Measurements from ENCODE around the gene OPHN1.

OPHN1 gene, protein sequence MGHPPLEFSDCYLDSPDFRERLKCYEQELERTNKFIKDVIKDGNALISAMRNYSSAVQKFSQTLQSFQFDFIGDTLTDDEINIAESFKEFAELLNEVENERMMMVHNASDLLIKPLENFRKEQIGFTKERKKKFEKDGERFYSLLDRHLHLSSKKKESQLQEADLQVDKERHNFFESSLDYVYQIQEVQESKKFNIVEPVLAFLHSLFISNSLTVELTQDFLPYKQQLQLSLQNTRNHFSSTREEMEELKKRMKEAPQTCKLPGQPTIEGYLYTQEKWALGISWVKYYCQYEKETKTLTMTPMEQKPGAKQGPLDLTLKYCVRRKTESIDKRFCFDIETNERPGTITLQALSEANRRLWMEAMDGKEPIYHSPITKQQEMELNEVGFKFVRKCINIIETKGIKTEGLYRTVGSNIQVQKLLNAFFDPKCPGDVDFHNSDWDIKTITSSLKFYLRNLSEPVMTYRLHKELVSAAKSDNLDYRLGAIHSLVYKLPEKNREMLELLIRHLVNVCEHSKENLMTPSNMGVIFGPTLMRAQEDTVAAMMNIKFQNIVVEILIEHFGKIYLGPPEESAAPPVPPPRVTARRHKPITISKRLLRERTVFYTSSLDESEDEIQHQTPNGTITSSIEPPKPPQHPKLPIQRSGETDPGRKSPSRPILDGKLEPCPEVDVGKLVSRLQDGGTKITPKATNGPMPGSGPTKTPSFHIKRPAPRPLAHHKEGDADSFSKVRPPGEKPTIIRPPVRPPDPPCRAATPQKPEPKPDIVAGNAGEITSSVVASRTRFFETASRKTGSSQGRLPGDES

DNA sequence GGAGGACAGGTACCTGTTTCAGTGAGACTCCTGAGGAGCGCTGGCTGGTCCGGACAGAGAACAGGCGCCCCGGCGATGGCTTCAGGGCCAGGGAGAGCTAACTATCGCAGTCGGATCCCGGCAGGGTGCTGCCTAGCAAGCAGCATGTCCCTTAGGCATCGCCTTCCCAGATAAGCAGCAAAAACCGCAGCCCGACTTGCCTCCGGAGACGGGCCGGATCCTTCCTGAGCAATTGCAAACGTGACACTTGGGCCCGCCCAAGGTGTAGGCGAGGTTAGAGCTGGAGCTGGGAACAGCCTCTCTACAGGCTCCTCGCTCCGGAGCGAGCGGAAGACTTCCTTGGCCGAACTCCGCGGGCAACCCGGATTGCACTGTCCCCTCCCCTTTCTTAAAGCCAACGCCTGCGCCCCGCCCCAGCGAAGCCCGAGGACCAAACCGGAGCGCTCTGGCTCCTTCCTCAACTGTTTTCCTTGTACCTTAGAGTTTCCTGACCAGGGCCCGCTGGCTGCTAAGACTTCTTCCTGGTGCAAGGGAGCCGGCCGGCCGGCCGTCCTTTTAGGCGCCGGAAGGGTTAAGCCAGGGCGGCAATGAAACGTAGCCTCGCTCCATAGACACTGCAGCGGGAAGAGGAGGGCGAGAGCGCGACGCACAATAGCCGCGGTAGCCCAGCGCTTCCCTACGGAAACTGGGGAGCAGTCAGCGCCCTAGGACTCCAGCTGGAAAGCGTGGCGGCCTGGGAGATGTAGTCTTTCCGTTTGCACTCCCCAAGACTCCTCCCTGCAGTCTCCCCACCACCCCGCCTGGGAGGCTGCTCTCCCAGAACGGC, at the start of gene OPHN1:
OPHN1 (minus strand) TSS at position 341 of the 826 bp plus-strand sequence. CDS start 475 bp downstream, outside the sequence.
- peak; percentile 68 for DNase-seq (ENCODE audit: low spot score)

- no peak for DNase-seq (ENCODE audit: low spot score)
Observed at GRCh38 chrX:68480969-68481368, 47.7 kb upstream of the OPHN1 start.

DNA sequence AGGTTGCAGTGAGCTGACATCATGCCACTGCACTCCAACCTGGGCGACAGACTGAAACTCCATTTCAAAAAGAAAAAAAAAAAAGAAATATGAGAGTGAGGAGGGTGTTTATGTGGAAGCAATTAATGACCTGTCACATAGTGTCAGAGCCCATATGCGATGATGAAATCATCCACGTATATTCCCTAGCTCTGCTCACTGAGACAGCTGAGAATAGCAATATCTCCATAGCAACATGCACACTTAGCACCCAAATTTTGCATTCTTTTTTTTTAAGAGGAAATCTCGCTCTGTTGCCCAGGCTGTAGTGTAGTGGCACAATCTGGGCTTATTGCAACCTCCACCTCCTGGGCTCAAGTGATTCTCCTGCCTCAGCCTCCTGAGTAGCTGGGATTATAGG, 31.5 kb upstream of the OPHN1 start:
- no peak for DNase-seq (ENCODE audit: low spot score)

DNA sequence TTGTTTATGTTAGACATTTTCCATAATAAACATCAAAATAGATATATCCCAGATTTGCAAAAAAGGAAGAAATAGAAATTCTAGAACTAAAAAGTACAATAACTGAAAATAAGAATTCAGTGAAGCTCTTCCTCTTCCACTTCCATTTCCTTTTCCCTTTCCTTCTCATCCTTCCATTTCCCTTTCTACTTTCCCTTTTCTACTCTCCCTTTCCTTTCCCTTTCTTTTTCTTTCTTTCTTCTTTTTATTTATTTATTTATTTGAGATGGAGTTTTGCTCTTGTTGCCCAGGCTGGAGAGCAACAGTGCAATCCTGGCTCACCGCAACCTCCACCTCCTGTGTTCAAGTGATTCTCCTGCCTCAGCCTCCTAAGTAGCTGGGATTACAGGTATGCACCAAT, 30.6 kb upstream of the OPHN1 start:
- no peak for DNase-seq (ENCODE audit: low spot score)

GRCh38 chrX:68462653-68463052, 29.4 kb upstream of the OPHN1 start:
- no peak for DNase-seq (ENCODE audit: low spot score)

GRCh38 chrX:68462197-68462596, 28.9 kb upstream of the OPHN1 start:
- DNase-seq (ENCODE audit: low spot score) = no peak

DNA sequence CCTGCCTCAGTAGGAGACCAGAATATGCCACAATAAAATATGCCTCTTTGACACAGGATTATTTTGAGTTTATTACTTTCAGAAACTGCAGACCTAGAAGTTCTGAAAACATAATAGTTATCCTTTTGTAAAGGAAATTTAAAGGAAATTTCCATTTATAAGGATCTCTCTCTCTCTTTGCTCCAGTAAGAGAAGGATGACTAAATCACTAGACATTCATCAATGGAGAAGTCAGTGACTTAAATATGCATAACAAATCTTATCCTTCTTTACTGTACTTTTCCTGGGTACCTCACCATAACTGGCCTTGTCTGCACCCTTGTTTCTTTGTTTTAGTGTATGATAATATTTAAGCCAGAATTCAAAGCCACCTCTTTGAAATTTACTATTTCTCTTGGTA, 28.3 kb upstream of the OPHN1 start:
- no peak for DNase-seq (ENCODE audit: low spot score)

DNA sequence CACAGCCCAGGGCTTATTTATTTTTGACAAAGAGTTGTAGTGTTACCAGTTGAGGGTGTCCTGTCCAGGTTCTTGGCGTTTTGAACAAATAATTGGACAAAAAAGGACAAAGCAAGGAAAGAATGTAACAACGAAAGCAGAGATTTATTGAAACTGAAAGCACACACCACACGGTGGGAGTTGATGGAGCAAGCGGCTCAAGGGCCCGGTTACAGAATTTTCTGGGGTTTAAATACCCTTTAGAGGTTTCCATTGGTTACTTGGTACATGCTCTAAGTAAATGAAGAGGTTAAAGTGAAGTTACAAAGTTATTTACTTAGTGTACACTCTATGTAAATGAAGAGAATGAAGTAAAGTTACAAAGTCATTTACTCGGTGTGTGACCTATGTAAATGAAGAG, 27.8 kb upstream of the OPHN1 start:
- DNase-seq (ENCODE audit: low spot score) = no peak

GRCh38 chrX:68455151-68455510, 21.8 kb upstream of the OPHN1 start:
- no peak for DNase-seq (ENCODE audit: low spot score)

GRCh38 chrX:68454476-68455150, 21.3 kb upstream of the OPHN1 start:
- DNase-seq (ENCODE audit: low spot score) = no peak

- no peak for DNase-seq (ENCODE audit: low spot score)
Observed at GRCh38 chrX:68451720-68452119, 18.4 kb upstream of the OPHN1 start.

DNA sequence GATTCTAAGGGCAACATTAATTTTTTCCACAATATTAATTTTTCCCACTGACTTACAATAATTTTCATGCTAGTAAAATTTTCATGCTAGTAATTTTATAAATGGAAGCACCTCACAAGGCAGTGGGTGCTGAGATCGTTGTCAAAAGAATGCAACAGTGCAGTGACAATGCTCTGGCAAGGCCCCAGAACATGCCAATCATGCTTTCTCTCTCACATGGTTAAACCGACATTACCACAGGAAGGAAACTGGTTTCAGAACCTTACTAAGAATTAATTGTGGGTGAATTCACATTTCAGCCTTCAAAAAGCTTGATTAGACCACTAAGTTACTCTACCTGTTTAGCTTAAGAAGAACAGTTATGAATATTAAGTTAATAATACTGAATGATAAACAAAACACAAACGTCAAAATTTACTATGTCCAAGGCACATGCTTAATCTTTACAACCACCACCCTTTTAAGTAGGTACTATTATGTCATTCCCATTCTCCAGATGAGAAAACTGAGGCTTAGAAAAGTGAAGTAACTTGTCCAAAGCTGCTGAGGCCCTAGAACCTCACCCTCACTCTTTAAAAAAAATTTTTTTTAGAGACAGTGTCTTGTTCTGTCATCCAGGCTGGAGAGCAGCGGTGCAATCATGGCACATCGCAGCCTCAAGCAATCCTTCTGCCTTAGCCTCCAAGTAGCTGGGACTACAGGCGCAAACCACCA, 10.0 kb upstream of the OPHN1 start:
- no peak for DNase-seq (ENCODE audit: low spot score)

GRCh38 chrX:68440940-68441339, 7.6 kb upstream of the OPHN1 start:
- peak; percentile 48 for DNase-seq (ENCODE audit: low spot score)

DNA sequence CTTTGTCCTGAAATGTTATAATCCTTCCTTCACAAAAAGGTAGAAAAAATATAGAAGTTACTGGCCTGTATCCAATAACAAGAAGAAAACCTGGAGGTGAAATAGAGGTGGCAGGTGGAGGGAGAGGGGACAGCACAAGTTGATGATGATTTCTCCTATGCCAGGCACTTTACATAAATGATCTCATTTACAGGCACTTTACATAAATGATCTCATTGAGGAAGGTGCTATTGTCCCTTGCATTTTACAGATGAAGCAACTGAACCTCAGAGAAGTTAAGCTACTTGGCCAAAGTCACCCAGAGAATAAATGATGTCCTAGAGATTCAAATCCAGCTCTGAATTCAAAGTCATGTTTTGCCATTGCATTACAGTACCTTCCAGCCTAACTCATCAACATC, 7.1 kb upstream of the OPHN1 start:
- no peak for DNase-seq (ENCODE audit: low spot score)

DNA sequence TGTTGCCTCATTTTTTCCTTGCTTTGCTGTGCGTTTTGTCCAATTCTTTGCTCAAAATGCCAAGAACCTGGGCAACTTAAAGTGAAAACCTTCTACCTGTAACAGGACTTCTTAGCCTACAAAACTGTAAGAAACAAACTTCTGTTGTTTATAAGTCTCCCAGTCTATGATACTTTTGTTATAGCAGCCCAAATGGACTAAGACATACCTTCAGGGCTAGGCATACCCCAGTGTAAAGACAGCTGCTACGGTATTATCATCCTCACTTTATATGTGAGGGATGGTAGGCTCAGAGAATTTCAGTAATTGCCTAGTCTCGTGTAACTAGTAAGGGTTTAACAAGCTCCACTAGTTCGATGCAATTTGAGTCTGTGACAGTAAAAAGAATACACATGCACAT, 6.0 kb upstream of the OPHN1 start:
- DNase-seq (ENCODE audit: low spot score) = no peak

DNA sequence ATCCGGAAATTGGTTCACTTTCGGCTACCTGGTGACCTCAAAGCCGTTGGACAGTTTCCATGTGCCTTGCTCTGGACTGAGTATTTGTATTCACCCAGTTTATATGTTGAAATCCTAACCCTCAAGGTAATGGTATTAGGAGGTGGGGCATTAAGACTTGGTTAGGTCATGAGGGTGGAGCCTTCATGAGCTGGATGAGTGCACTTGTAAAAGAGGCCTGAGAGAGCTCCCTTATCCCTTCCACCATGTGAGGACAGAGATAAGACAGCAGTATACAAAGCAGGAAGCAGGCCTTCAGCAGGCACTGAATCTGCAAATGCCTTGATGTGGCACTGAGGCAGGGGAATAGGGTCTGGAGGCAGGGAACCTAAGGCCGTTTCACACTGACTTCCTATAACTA, 5.3 kb upstream of the OPHN1 start:
- DNase-seq (ENCODE audit: low spot score) = no peak

- DNase-seq (ENCODE audit: low spot score) = no peak
Observed at GRCh38 chrX:68433981-68434299, 645 bp upstream of the OPHN1 start.

DNA sequence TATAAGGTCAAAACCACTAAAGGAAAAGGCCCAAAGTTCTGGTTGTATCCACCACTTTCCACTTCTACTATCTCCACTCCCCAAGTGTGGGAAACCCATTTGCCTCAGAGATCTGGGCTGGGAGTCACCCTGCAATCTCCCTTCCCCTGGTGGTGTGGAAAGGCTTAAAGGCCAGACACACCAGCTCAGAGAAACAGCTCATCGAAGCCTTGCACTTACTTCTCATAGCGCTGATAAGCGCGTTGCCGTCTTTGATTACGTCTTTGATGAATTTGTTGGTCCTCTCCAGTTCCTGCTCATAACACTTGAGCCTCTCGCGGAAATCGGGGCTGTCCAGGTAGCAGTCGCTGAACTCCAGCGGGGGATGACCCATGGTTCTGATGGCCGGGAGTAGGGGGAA, 647 bp downstream of the OPHN1 start:
- no peak for DNase-seq (ENCODE audit: low spot score)

- no peak for DNase-seq (ENCODE audit: low spot score)
Observed at GRCh38 chrX:68431836-68432235, 1.5 kb downstream of the OPHN1 start.

DNA sequence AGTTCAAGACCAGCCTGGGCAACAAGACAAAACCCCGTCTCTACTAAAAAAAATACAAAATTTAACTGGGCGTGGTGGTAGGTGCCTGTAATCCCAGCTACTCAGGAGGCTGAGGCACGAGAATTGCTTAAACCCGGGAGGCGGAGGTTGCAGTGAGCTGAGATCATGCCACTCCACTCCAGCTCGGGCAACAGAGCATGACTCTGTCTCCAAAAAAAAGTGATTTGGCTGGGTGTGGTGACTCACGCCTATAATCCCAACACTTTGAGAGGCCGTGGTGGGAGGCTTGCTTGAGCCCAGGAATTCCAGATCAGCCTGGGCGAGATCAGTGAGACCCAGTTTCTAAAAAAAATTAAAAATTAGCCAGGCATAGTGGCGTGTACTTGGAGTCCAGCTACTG, 4.1 kb downstream of the OPHN1 start:
- no peak for DNase-seq (ENCODE audit: low spot score)

DNA sequence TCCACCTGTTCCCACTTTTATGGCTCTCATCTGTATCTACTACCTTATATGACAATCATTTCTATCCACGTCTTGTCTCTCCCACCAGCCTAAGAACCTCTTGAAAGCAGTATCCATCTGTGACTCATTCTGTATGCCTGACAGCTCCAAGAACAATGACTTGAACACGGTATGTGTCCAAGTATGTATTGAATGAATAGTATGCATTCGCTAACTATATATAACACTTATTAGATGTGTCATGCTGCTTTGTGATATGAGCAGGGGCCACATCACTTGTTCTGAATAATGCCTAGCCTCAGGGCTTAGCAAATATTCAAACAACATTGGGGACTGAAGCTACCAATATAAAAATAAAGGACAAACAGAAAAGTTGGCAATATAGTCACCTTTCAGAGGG, 4.9 kb downstream of the OPHN1 start:
- DNase-seq (ENCODE audit: low spot score) = no peak

- DNase-seq (ENCODE audit: low spot score) = no peak
Observed at GRCh38 chrX:68424719-68425118, 8.6 kb downstream of the OPHN1 start.
